GM23338 (cell line): Measurements from ENCODE around the gene PEDS1.
A peak's percentile ranks its signal among the peaks of the same experiment; 100 is the strongest.

ENCODE experiments used
- CTCF ChIP-seq, 2 experiments: fragments of 200-600 bp in 1 of 2; sonication (generic) in 1 of 2; conservative IDR thresholded peaks; 2 replicates each; pipeline versions ENCODE4 v1.5.1 to v1.6.1; 2016 to 2017; ENCODE audit warnings: antibody characterized with exemption in 2 of 2, low read depth in 2 of 2, mild to moderate bottlenecking in 2 of 2, moderate library complexity in 1 of 2
- EZH2phosphoT487 ChIP-seq: fragments of 200-600 bp; sonication (generic); IDR thresholded peaks from one replicate; pipeline ENCODE4 v1.8.1; 2018; ENCODE audit warnings: antibody characterized with exemption; ENCODE audit not compliant: unreplicated experiment
- REST ChIP-seq: IDR thresholded peaks from one replicate; pipeline ENCODE4 v1.6.1; 2018; ENCODE audit warnings: antibody characterized with exemption; ENCODE audit not compliant: unreplicated experiment

GRCh38 chr20:50112512-50113419, 40.8 kb downstream of the PEDS1 start, which contains the start of gene UBE2V1:
- peak; percentile 25 to 35; a peak in 3 of 4 replicates for TF ChIP-seq CTCF (conservative IDR thresholded peaks at IDR 0.05; ENCODE audit: low read depth in 2 of 2)
- TF ChIP-seq REST, result no peak
- no peak for TF ChIP-seq EZH2phosphoT487
